ENCODE data around the gene GPR85.

The GPR85 gene

DNA sequence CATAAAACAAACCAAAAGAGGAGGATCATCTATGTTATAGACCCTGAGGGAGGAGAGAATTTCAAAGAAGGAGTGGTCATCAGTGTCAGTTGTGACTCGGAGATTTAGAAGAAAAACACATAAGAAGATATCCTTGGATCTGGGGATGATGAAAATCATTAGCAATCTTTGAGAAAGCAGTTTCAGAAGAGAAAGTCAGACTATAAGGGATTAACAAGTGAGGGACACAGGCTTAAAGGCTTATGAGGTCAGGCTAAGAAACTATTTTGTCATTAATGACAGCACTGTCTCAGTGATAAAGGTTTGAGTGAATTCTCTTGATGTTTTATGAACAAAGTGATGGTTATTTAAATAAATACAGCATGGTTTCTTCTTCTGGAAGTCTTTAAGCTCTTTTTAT, 6.1 kb upstream of the GPR85 start:
- no peak overlapping the region for H3K4me3 ChIP-seq
- no peaks in the 10 kb centered on the region for H3K9me3 ChIP-seq (ENCODE audit: low read depth, low read length)
- DNase-seq (ENCODE audit: low read depth, low spot score): no peak
- H3K27ac ChIP-seq: no peak overlapping the region
- no peaks in the 10 kb centered on the region for H3K36me3 ChIP-seq (ENCODE audit: insufficient read depth, low read length)
- H3K9ac ChIP-seq (ENCODE audit: insufficient read length): no peak overlapping the region
- TF ChIP-seq FOXP2 (optimal IDR thresholded peaks at IDR 0.05; ENCODE audit: control extremely low read depth, extremely low read length, insufficient read depth) (no peak), EZH2 (IDR thresholded peaks at IDR 0.05) (no peak), POLR2AphosphoS5 (IDR thresholded peaks at IDR 0.05; ENCODE audit: borderline replicate concordance, low read depth, low read length) (no peak)

- Histone ChIP-seq H3K9ac (ENCODE audit: insufficient read length) (peak overlapping the region; percentile 77), H3K9me3 (ENCODE audit: low read depth, low read length) (no peaks in the 10 kb centered on the region), H3K36me3 (ENCODE audit: insufficient read depth, low read length) (no peaks in the 10 kb centered on the region), H3K27ac (peak overlapping the region; percentile 93), H3K4me3 (peak overlapping the region; percentile 69)
- no peak for TF ChIP-seq FOXP2 (optimal IDR thresholded peaks at IDR 0.05; ENCODE audit: control extremely low read depth, extremely low read length, insufficient read depth)
- TF ChIP-seq POLR2AphosphoS5 (IDR thresholded peaks at IDR 0.05; ENCODE audit: borderline replicate concordance, low read depth, low read length): no peak
- no peak for TF ChIP-seq EZH2 (IDR thresholded peaks at IDR 0.05)
- peak; percentile 83 for DNase-seq (ENCODE audit: low read depth, low spot score)
These were observed 708 bp upstream of the GPR85 start for GRCh38 chr7:113087071-113087998.

- TF ChIP-seq EZH2 (IDR thresholded peaks at IDR 0.05) (no peak), POLR2AphosphoS5 (IDR thresholded peaks at IDR 0.05; ENCODE audit: borderline replicate concordance, low read depth, low read length) (no peak), FOXP2 (optimal IDR thresholded peaks at IDR 0.05; ENCODE audit: control extremely low read depth, extremely low read length, insufficient read depth) (no peak)
- no peak overlapping the region for H3K27ac ChIP-seq
- H3K9ac ChIP-seq (ENCODE audit: insufficient read length): no peak overlapping the region
- DNase-seq (ENCODE audit: low read depth, low spot score): no peak
- peak overlapping the region; percentile 40; the same call in 1 of the 2 replicates for H3K4me3 ChIP-seq
- H3K9me3 ChIP-seq (ENCODE audit: low read depth, low read length): no peaks in the 10 kb centered on the region
- no peaks in the 10 kb centered on the region for H3K36me3 ChIP-seq (ENCODE audit: insufficient read depth, low read length)
These were observed 741 bp downstream of the GPR85 start for GRCh38 chr7:113085781-113086390.

- no peak overlapping the region for H3K27ac ChIP-seq
- H3K4me3 ChIP-seq: no peak overlapping the region
- no peak for DNase-seq (ENCODE audit: low read depth, low spot score)
- no peaks in the 10 kb centered on the region for H3K36me3 ChIP-seq (ENCODE audit: insufficient read depth, low read length)
- TF ChIP-seq POLR2AphosphoS5 (IDR thresholded peaks at IDR 0.05; ENCODE audit: borderline replicate concordance, low read depth, low read length): no peak
- TF ChIP-seq EZH2 (IDR thresholded peaks at IDR 0.05): no peak
- no peak for TF ChIP-seq FOXP2 (optimal IDR thresholded peaks at IDR 0.05; ENCODE audit: control extremely low read depth, extremely low read length, insufficient read depth)
- H3K9me3 ChIP-seq (ENCODE audit: low read depth, low read length): no peaks in the 10 kb centered on the region
- H3K9ac ChIP-seq (ENCODE audit: insufficient read length): no peak overlapping the region
These were observed 2.0 kb downstream of the GPR85 start for GRCh38 chr7:113084496-113085172.

- Histone ChIP-seq H3K4me3 (no peak overlapping the region), H3K27ac (no peak overlapping the region), H3K9ac (ENCODE audit: insufficient read length) (no peak overlapping the region), H3K36me3 (ENCODE audit: insufficient read depth, low read length) (no peaks in the 10 kb centered on the region), H3K9me3 (ENCODE audit: low read depth, low read length) (no peaks in the 10 kb centered on the region)
- no peak for TF ChIP-seq POLR2AphosphoS5 (IDR thresholded peaks at IDR 0.05; ENCODE audit: borderline replicate concordance, low read depth, low read length)
- no peak for TF ChIP-seq FOXP2 (optimal IDR thresholded peaks at IDR 0.05; ENCODE audit: control extremely low read depth, extremely low read length, insufficient read depth)
- no peak for TF ChIP-seq EZH2 (IDR thresholded peaks at IDR 0.05)
- no peak for DNase-seq (ENCODE audit: low read depth, low spot score)
These were observed 2.7 kb downstream of the GPR85 start for GRCh38 chr7:113083816-113084495.

DNA sequence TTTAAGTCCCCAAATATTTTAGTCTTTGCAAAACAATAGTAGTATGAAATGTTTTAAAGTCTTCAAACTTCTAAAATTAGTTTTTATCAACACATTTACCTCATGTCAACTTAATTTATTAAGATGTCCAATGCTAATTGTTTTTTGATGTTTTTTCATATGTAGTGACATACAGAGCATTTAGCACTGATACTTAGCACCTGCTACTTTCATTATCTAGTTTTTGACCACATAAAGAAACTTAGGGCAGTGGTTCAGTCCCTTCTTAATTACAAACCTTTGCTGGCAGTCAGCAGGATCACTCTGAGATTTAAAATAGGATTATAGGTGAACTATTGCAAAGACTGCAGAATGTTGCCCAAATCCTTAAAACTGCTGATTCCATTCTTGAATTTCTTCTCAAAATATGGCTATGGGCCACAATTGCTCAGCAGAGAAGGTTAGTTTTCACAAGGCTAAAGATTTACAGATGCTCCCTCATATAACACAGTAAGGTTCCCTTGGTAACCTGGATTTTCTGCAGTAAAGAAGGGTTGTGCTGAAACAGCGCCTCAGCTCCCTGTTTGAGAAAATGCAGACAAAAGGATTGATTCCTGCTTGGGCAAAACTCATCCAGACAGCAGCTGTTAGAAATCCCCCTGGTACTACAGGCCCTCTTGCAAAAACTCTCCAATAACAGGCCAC, 3.4 kb downstream of the GPR85 start:
- no peak overlapping the region for H3K27ac ChIP-seq
- no peak for DNase-seq (ENCODE audit: low read depth, low spot score)
- H3K36me3 ChIP-seq (ENCODE audit: insufficient read depth, low read length): no peaks in the 10 kb centered on the region
- no peaks in the 10 kb centered on the region for H3K9me3 ChIP-seq (ENCODE audit: low read depth, low read length)
- TF ChIP-seq POLR2AphosphoS5 (IDR thresholded peaks at IDR 0.05; ENCODE audit: borderline replicate concordance, low read depth, low read length) (no peak), FOXP2 (optimal IDR thresholded peaks at IDR 0.05; ENCODE audit: control extremely low read depth, extremely low read length, insufficient read depth) (no peak), EZH2 (IDR thresholded peaks at IDR 0.05) (no peak)
- no peak overlapping the region for H3K9ac ChIP-seq (ENCODE audit: insufficient read length)
- H3K4me3 ChIP-seq: no peak overlapping the region

DNA sequence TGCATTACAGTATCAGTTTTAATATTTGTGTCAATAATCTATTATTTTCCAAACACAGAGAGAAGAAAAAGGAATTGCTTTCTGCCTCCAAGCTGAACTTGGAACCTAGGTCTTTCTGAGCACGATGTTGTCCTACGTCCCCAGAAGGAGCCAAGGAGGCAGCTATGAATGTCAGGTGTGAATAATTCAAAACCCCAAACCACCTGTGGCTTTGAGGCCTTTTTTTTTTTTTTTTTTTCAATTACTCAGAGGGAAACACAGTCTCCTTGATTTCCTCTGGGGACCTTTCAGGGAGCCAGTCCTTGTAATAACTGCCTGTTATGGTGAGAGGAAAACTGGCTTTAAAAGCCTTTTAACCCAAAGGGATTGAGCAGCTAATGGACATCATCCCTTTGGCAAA, 8.3 kb downstream of the GPR85 start:
- H3K9ac ChIP-seq (ENCODE audit: insufficient read length): no peak overlapping the region
- TF ChIP-seq EZH2 (IDR thresholded peaks at IDR 0.05) (no peak), POLR2AphosphoS5 (IDR thresholded peaks at IDR 0.05; ENCODE audit: borderline replicate concordance, low read depth, low read length) (no peak), FOXP2 (optimal IDR thresholded peaks at IDR 0.05; ENCODE audit: control extremely low read depth, extremely low read length, insufficient read depth) (no peak)
- DNase-seq (ENCODE audit: low read depth, low spot score): no peak
- H3K27ac ChIP-seq: no peak overlapping the region
- H3K9me3 ChIP-seq (ENCODE audit: low read depth, low read length): no peaks in the 10 kb centered on the region
- no peaks in the 10 kb centered on the region for H3K36me3 ChIP-seq (ENCODE audit: insufficient read depth, low read length)
- H3K4me3 ChIP-seq: no peak overlapping the region
